ENCODE data around the gene HTT.

The HTT gene

DNA sequence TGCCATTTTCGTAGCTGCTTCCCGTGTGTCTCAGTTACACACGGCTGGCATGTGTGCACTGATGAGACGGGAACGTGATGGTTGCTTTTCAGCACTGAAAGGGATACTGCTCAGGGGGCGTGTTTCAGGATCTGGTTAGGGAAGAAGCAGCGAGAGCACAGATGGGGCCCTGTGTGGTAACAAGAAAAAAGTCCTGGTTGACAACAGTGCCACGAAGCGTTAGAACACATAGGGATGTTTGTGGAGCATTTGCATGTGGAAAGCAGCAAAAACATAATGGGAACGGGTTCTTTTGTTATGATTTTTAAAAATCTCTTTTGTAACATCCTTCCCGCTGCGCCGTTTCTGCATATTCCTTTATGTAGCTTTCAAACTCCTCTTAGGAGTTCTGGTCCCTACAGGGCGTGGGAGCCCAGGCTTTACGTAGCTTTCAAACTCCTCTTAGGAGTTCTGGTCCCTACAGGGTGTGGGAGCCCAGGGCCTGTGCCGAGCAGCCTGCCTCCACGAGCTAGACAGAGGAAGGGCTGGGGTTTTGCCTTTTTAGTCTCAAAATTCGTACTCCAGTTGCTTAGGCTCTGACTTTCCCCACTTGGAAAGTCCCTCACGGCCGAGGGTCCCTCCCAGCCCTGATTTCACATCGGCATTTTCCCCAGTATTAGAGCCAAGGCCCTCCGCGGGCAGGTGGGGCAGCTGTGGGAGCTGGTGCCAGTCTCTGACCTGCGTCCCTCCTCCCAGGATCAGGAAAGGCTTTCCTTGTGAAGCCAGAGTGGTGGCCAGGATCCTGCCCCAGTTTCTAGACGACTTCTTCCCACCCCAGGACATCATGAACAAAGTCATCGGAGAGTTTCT is 163.5 kb downstream of the HTT start:
- Histone ChIP-seq H3K4me2 (ENCODE audit: low read depth, low read length) (no peak overlapping the region), H2AFZ (ENCODE audit: low read length) (no peak overlapping the region), H3K4me1 (ENCODE audit: low read length) (no peaks in the 10 kb centered on the region), H3K27me3 (replicated peaks; ENCODE audit: insufficient read depth, low read length) (no peaks in the 10 kb centered on the region), H3K9ac (ENCODE audit: low read length) (no peak overlapping the region), H4K20me1 (ENCODE audit: insufficient read depth, low read length) (no peaks in the 10 kb centered on the region), H3K9me2 (replicated peaks; ENCODE audit: insufficient read depth, low read length) (no peaks in the 10 kb centered on the region), H3K4me3 (ENCODE audit: low read length) (no peak overlapping the region), H3K27ac (ENCODE audit: low read length) (no peak overlapping the region), H3K9me3 (replicated peaks; ENCODE audit: insufficient read depth, low read length) (no peaks in the 10 kb centered on the region), H3K36me3 (replicated peaks; ENCODE audit: insufficient read depth, low read length) (no peaks in the 10 kb centered on the region), H3K79me2 (ENCODE audit: low read length) (no peaks in the 10 kb centered on the region), H3F3A (ENCODE audit: insufficient read depth, low read length) (no peaks in the 10 kb centered on the region)
- no peak for DNase-seq
- TF ChIP-seq EZH2 (optimal IDR thresholded peaks at IDR 0.05; ENCODE audit: low read depth, low read length) (no peak), EZH2phosphoT487 (IDR thresholded peaks at IDR 0.05; ENCODE audit: low read length) (no peak)
- TF ChIP-seq, protein P1, sequence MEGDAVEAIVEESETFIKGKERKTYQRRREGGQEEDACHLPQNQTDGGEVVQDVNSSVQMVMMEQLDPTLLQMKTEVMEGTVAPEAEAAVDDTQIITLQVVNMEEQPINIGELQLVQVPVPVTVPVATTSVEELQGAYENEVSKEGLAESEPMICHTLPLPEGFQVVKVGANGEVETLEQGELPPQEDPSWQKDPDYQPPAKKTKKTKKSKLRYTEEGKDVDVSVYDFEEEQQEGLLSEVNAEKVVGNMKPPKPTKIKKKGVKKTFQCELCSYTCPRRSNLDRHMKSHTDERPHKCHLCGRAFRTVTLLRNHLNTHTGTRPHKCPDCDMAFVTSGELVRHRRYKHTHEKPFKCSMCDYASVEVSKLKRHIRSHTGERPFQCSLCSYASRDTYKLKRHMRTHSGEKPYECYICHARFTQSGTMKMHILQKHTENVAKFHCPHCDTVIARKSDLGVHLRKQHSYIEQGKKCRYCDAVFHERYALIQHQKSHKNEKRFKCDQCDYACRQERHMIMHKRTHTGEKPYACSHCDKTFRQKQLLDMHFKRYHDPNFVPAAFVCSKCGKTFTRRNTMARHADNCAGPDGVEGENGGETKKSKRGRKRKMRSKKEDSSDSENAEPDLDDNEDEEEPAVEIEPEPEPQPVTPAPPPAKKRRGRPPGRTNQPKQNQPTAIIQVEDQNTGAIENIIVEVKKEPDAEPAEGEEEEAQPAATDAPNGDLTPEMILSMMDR (IDR thresholded peaks at IDR 0.05; ENCODE audit: low read length), result no peak

DNA sequence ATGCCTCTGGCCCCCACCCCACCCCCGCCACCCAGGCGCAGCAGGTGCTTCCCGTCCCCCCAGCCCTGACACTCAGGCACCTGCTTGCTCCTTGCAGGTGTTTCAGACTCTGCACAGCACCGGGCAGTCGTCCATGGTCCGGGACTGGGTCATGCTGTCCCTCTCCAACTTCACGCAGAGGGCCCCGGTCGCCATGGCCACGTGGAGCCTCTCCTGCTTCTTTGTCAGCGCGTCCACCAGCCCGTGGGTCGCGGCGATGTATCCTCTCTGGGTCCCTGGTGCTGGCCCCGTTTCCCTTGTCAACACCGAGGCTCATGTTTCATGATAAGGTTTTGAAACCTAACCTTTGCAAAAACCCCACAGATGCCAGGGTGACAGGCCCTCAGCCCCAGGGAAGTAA is 164.2 kb downstream of the HTT start:
- no peak overlapping the region for H3K27ac ChIP-seq (ENCODE audit: low read length)
- H3K9me3 ChIP-seq (replicated peaks; ENCODE audit: insufficient read depth, low read length), result no peaks in the 10 kb centered on the region
- H2AFZ ChIP-seq (ENCODE audit: low read length), result no peak overlapping the region
- H3K4me1 ChIP-seq (ENCODE audit: low read length), result no peaks in the 10 kb centered on the region
- H3K36me3 ChIP-seq (replicated peaks; ENCODE audit: insufficient read depth, low read length), result no peaks in the 10 kb centered on the region
- H3K27me3 ChIP-seq (replicated peaks; ENCODE audit: insufficient read depth, low read length), result no peaks in the 10 kb centered on the region
- H3K9ac ChIP-seq (ENCODE audit: low read length), result no peak overlapping the region
- no peak overlapping the region for H3K4me2 ChIP-seq (ENCODE audit: low read depth, low read length)
- no peaks in the 10 kb centered on the region for H4K20me1 ChIP-seq (ENCODE audit: insufficient read depth, low read length)
- DNase-seq, result no peak
- no peaks in the 10 kb centered on the region for H3F3A ChIP-seq (ENCODE audit: insufficient read depth, low read length)
- no peak overlapping the region for H3K4me3 ChIP-seq (ENCODE audit: low read length)
- no peaks in the 10 kb centered on the region for H3K79me2 ChIP-seq (ENCODE audit: low read length)
- TF ChIP-seq EZH2 (optimal IDR thresholded peaks at IDR 0.05; ENCODE audit: low read depth, low read length) (no peak), EZH2phosphoT487 (IDR thresholded peaks at IDR 0.05; ENCODE audit: low read length) (no peak)
- TF ChIP-seq, protein P1 (IDR thresholded peaks at IDR 0.05; ENCODE audit: low read length), result no peak
- no peaks in the 10 kb centered on the region for H3K9me2 ChIP-seq (replicated peaks; ENCODE audit: insufficient read depth, low read length)

DNA sequence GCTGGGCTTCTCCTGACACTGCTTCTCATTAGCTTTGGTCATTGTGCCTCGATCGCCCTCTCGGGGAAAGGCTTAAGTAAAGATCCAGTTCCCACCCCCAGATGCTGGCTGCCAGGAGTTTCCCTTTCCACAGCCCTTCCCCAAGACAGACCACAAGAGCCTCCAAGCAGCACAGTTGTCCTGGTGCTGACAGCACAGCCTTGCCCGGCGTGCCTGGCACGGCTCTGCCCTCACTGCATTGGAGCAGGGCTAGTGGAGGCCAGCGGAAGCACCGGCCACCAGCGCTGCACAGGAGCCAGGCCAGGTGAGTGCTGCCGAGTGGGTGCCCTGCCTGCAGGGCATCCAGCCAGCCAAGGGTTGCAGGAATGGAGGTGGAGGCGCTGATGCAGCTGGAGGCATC is 164.8 kb downstream of the HTT start:
- H3K4me2 ChIP-seq (ENCODE audit: low read depth, low read length), result no peak overlapping the region
- H4K20me1 ChIP-seq (ENCODE audit: insufficient read depth, low read length), result no peaks in the 10 kb centered on the region
- DNase-seq, result no peak
- H3K4me1 ChIP-seq (ENCODE audit: low read length), result no peaks in the 10 kb centered on the region
- H3K9me2 ChIP-seq (replicated peaks; ENCODE audit: insufficient read depth, low read length), result no peaks in the 10 kb centered on the region
- no peaks in the 10 kb centered on the region for H3F3A ChIP-seq (ENCODE audit: insufficient read depth, low read length)
- no peaks in the 10 kb centered on the region for H3K9me3 ChIP-seq (replicated peaks; ENCODE audit: insufficient read depth, low read length)
- H3K27ac ChIP-seq (ENCODE audit: low read length), result no peak overlapping the region
- H3K27me3 ChIP-seq (replicated peaks; ENCODE audit: insufficient read depth, low read length), result no peaks in the 10 kb centered on the region
- H3K36me3 ChIP-seq (replicated peaks; ENCODE audit: insufficient read depth, low read length), result no peaks in the 10 kb centered on the region
- no peak overlapping the region for H2AFZ ChIP-seq (ENCODE audit: low read length)
- no peak overlapping the region for H3K9ac ChIP-seq (ENCODE audit: low read length)
- no peaks in the 10 kb centered on the region for H3K79me2 ChIP-seq (ENCODE audit: low read length)
- no peak overlapping the region for H3K4me3 ChIP-seq (ENCODE audit: low read length)
- TF ChIP-seq, protein P1 (IDR thresholded peaks at IDR 0.05; ENCODE audit: low read length), result no peak
- TF ChIP-seq EZH2phosphoT487 (IDR thresholded peaks at IDR 0.05; ENCODE audit: low read length) (no peak), EZH2 (optimal IDR thresholded peaks at IDR 0.05; ENCODE audit: low read depth, low read length) (no peak)
